Ishikawa (cell line): Measurements from ENCODE around the gene SLC9B1.

Experiments
- CEBPB ChIP-seq: IDR thresholded peaks from 2 replicates; pipeline ENCODE4 v1.6.1; 2012
- CREB1 ChIP-seq: IDR thresholded peaks from 2 replicates; pipeline ENCODE4 v1.6.1; 2012; ENCODE audit warnings: low read depth
- EP300 ChIP-seq: IDR thresholded peaks from 2 replicates; pipeline ENCODE4 v1.6.1; 2012; ENCODE audit warnings: borderline replicate concordance
- NFIC ChIP-seq: IDR thresholded peaks from 2 replicates; pipeline ENCODE4 v1.6.1; 2012
- RAD21 ChIP-seq: IDR thresholded peaks from 2 replicates; pipeline ENCODE4 v1.6.1; 2012; ENCODE audit warnings: low read depth
- TAF1 ChIP-seq: IDR thresholded peaks from 2 replicates; pipeline ENCODE4 v1.6.1; 2012; ENCODE audit warnings: low read depth, mild to moderate bottlenecking
- TCF12 ChIP-seq: IDR thresholded peaks from 2 replicates; pipeline ENCODE4 v1.6.1; 2012; ENCODE audit warnings: low read depth
- YY1 ChIP-seq: IDR thresholded peaks from 2 replicates; pipeline ENCODE4 v1.6.1; 2012; ENCODE audit warnings: low read depth
- TF ChIP-seq, protein P1 (sequence below): IDR thresholded peaks from 2 replicates; pipeline ENCODE4 v1.6.1; 2012; ENCODE audit warnings: low read depth, mild to moderate bottlenecking
- TF ChIP-seq, protein P2 (sequence below): IDR thresholded peaks from 2 replicates; pipeline ENCODE4 v1.6.1; 2012
- TF ChIP-seq, protein P3 (sequence below): IDR thresholded peaks from 2 replicates; pipeline ENCODE4 v1.6.1; 2012

DNA sequence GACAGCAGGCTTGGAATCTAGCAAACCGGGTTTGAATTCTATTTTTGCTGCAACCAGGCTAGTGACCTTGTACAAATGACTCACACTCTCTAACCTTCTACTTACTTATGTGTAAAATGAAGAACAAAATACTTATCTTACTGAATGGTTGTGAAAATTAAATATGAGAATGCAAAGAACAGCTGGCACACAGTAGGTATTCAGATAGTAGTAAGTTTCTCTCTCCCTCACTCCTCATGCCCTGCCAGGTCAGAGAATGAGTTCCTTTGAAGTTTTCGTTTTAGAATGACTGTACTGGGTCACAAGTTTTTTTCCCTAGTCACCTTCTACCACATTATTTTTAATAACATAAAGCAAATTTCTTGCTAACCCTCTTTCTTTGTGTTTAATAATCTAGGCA, 117.7 kb downstream of the SLC9B1 start:
- TF ChIP-seq NFIC: no peak
- TF ChIP-seq EP300: no peak
- TF ChIP-seq, protein P1, sequence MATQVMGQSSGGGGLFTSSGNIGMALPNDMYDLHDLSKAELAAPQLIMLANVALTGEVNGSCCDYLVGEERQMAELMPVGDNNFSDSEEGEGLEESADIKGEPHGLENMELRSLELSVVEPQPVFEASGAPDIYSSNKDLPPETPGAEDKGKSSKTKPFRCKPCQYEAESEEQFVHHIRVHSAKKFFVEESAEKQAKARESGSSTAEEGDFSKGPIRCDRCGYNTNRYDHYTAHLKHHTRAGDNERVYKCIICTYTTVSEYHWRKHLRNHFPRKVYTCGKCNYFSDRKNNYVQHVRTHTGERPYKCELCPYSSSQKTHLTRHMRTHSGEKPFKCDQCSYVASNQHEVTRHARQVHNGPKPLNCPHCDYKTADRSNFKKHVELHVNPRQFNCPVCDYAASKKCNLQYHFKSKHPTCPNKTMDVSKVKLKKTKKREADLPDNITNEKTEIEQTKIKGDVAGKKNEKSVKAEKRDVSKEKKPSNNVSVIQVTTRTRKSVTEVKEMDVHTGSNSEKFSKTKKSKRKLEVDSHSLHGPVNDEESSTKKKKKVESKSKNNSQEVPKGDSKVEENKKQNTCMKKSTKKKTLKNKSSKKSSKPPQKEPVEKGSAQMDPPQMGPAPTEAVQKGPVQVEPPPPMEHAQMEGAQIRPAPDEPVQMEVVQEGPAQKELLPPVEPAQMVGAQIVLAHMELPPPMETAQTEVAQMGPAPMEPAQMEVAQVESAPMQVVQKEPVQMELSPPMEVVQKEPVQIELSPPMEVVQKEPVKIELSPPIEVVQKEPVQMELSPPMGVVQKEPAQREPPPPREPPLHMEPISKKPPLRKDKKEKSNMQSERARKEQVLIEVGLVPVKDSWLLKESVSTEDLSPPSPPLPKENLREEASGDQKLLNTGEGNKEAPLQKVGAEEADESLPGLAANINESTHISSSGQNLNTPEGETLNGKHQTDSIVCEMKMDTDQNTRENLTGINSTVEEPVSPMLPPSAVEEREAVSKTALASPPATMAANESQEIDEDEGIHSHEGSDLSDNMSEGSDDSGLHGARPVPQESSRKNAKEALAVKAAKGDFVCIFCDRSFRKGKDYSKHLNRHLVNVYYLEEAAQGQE: no peak
- TF ChIP-seq, protein P2, sequence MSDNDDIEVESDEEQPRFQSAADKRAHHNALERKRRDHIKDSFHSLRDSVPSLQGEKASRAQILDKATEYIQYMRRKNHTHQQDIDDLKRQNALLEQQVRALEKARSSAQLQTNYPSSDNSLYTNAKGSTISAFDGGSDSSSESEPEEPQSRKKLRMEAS: no peak
- no peak for TF ChIP-seq YY1
- TF ChIP-seq CREB1: no peak
- TF ChIP-seq TAF1: no peak
- TF ChIP-seq, protein P3, sequence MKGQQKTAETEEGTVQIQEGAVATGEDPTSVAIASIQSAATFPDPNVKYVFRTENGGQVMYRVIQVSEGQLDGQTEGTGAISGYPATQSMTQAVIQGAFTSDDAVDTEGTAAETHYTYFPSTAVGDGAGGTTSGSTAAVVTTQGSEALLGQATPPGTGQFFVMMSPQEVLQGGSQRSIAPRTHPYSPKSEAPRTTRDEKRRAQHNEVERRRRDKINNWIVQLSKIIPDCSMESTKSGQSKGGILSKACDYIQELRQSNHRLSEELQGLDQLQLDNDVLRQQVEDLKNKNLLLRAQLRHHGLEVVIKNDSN: no peak
- no peak for TF ChIP-seq RAD21
- TF ChIP-seq CEBPB: no peak
- no peak for TF ChIP-seq TCF12
